HL-60 (cell line): ENCODE measurements around the gene SERPINE2.

ENCODE experiments used
- CTCF ChIP-seq: IDR thresholded peaks from one replicate; pipeline ENCODE4 v1.5.1; 2011; ENCODE audit warnings: low read length, control low read depth, inconsistent platforms; ENCODE audit not compliant: insufficient read depth
- POLR2AphosphoS5 ChIP-seq: IDR thresholded peaks from 2 replicates; pipeline ENCODE4 v1.6.1; 2012; ENCODE audit warnings: low read depth

DNA sequence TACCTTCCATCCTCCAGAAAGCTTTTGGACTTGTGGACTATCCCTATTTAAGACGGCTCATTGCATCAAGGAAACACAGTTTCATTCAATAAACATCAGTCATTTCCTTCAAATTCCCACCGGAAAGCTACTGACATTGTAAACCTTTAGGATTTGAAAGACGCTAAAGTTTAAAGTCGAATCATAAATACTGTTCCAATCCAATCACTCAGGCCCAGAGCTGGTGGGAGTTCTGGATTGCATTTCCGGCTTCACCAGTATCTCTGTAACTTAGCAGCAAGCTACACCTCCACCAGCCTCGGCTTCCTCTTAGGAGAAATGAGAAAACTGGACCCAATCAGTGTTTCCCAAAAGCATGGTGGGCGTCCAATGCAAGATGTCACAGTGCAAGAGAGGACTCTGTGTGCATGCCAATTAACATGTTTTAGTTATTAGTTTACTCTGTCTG is 95.5 kb downstream of the SERPINE2 start:
- no peak for TF ChIP-seq CTCF
- TF ChIP-seq POLR2AphosphoS5: no peak
